HepG2 (cell line): Measurements from ENCODE around the gene PSMD8. TPM values are rescaled to one million over a fixed set of nuclear protein-coding genes. Genes with fewer than 3 reads are reported as not detected.

Experiments
- AGO2 ChIP-seq: fragments of 200-400 bp; formaldehyde crosslinking; optimal IDR thresholded peaks from 2 replicates; pipeline ENCODE3; 2017; ENCODE audit warnings: mild to moderate bottlenecking, low read depth, low read length, moderate library complexity
- ARHGAP35 ChIP-seq: sonication (generic); formaldehyde crosslinking; IDR thresholded peaks from 2 replicates; pipeline ENCODE4 v1.9.0; 2022; ENCODE audit warnings: mild to moderate bottlenecking, inconsistent platforms, moderate library complexity, missing genetic modification reagents, borderline replicate concordance
- ATF7 ChIP-seq, 2 experiments: fragments of 450-650 bp in 1 of 2; sonication (generic) in 1 of 2; formaldehyde crosslinking in 1 of 2; IDR thresholded peaks; 2 replicates each; pipeline versions ENCODE4 v1.4.0 to v1.6.1; 2016 to 2020; ENCODE audit warnings: antibody characterized with exemption in 1 of 2, mild to moderate bottlenecking in 1 of 2, missing genetic modification reagents in 1 of 2
- CHD2 ChIP-seq: IDR thresholded peaks from 2 replicates; pipeline ENCODE4 v1.6.1; 2011; ENCODE audit warnings: low read depth, low read length, improper control_type of control experiment
- EEA1 ChIP-seq: sonication (generic); formaldehyde crosslinking; IDR thresholded peaks from 2 replicates; pipeline ENCODE4 v1.5.1; 2020; ENCODE audit warnings: mild to moderate bottlenecking, missing genetic modification reagents, borderline replicate concordance
- MXI1 ChIP-seq: IDR thresholded peaks from 3 replicates; pipeline ENCODE4 v1.6.1; 2012; ENCODE audit warnings: low read depth, low read length, inconsistent platforms, borderline replicate concordance
- NFE2 ChIP-seq: sonication (generic); formaldehyde crosslinking; IDR thresholded peaks from 2 replicates; pipeline ENCODE4 v1.4.0; 2020; ENCODE audit warnings: missing genetic modification reagents
- POLR2A ChIP-seq, 2 experiments: IDR thresholded peaks; 2 replicates each; pipeline ENCODE4 v1.6.1; 2011; ENCODE audit warnings: low read depth in 2 of 2, low read length in 2 of 2, mild to moderate bottlenecking in 1 of 2, moderate library complexity in 1 of 2; ENCODE audit not compliant: insufficient read depth in 1 of 2
- SIN3B ChIP-seq: fragments of 150-350 bp; IDR thresholded peaks from 2 replicates; pipeline ENCODE4 v1.6.1; 2014; ENCODE audit warnings: low read length
- SIX1 ChIP-seq: sonication (generic); formaldehyde crosslinking; IDR thresholded peaks from 2 replicates; pipeline ENCODE4 v1.4.0; 2020; ENCODE audit warnings: missing genetic modification reagents, borderline replicate concordance
- TARDBP ChIP-seq: sonication (generic); formaldehyde crosslinking; IDR thresholded peaks from 2 replicates; pipeline ENCODE4 v1.8.0; 2022; ENCODE audit warnings: mild to moderate bottlenecking, missing genetic modification reagents
- ZNF138 ChIP-seq: sonication (generic); formaldehyde crosslinking; IDR thresholded peaks from 2 replicates; pipeline ENCODE4 v1.5.0; 2020; ENCODE audit warnings: mild to moderate bottlenecking, low read depth, missing genetic modification reagents
- ZNF354B ChIP-seq: sonication (generic); formaldehyde crosslinking; IDR thresholded peaks from 2 replicates; pipeline ENCODE4 v1.8.0; 2022; ENCODE audit warnings: mild to moderate bottlenecking, missing genetic modification reagents
- ZNF484 ChIP-seq: sonication (generic); formaldehyde crosslinking; IDR thresholded peaks from 2 replicates; pipeline ENCODE4 v1.5.1; 2020; ENCODE audit warnings: mild to moderate bottlenecking, low read depth, missing genetic modification reagents, borderline replicate concordance
- ZNF720 ChIP-seq: sonication (generic); formaldehyde crosslinking; IDR thresholded peaks from 2 replicates; pipeline ENCODE4 v1.4.0; 2020; ENCODE audit warnings: missing genetic modification reagents
- polyA plus RNA-seq, 8 experiments: library from polyadenylated mRNA; depleted of rRNA in 3 of 8; stranded (reverse) in 7 of 8; unstranded in 1 of 8; fragments of >200 nt; fragmentation: Illumina TruSeq in 4 of 8; extraction: Trizol in 4 of 8; gene quantifications; 2 replicates each; pipeline versions ENCODE4 v1.2.1 to v1.2.3, GENCODE V29; 2011 to 2016; ENCODE audit warnings: low read depth in 4 of 8, missing spikeins in 1 of 8, mixed read lengths in 1 of 8; ENCODE audit not compliant: insufficient read depth in 1 of 8
- total RNA-seq, 5 experiments: library from RNA; depleted of rRNA; stranded (reverse); fragments of >200 nt; fragmentation: Illumina TruSeq; extraction: Trizol; gene quantifications; 2 replicates each; pipeline ENCODE4 v1.2.3, GENCODE V29; 2016; ENCODE audit warnings: low read depth in 1 of 5
- TF ChIP-seq, protein P1 (sequence below): sonication (generic); formaldehyde crosslinking; IDR thresholded peaks from 2 replicates; pipeline ENCODE4 v1.5.1; 2020; ENCODE audit warnings: mild to moderate bottlenecking, missing genetic modification reagents
- TF ChIP-seq, protein P2 (sequence below): IDR thresholded peaks from 2 replicates; pipeline ENCODE4 v1.6.1; 2016
- TF ChIP-seq, protein P3 (sequence below): sonication (generic); formaldehyde crosslinking; IDR thresholded peaks from 2 replicates; pipeline ENCODE4 v1.8.1; 2023; ENCODE audit warnings: mild to moderate bottlenecking, missing genetic modification reagents, borderline replicate concordance
- TF ChIP-seq, protein P4 (sequence below): sonication (generic); formaldehyde crosslinking; IDR thresholded peaks from 2 replicates; pipeline ENCODE4 v1.8.0; 2022; ENCODE audit warnings: missing genetic modification reagents, mild to moderate bottlenecking, inconsistent platforms, borderline replicate concordance
- TF ChIP-seq, protein P5 (sequence below): sonication (generic); formaldehyde crosslinking; IDR thresholded peaks from 2 replicates; pipeline ENCODE4 v1.8.0; 2022; ENCODE audit warnings: missing genetic modification reagents, low read depth, mild to moderate bottlenecking, borderline replicate concordance

Gene PSMD8
- total and polyA plus RNA-seq, 2 of the 13 experiments (the other 11 are each of a cell fraction or from before 2014, with no cell fraction given), result 162 to 296 TPM

DNA sequence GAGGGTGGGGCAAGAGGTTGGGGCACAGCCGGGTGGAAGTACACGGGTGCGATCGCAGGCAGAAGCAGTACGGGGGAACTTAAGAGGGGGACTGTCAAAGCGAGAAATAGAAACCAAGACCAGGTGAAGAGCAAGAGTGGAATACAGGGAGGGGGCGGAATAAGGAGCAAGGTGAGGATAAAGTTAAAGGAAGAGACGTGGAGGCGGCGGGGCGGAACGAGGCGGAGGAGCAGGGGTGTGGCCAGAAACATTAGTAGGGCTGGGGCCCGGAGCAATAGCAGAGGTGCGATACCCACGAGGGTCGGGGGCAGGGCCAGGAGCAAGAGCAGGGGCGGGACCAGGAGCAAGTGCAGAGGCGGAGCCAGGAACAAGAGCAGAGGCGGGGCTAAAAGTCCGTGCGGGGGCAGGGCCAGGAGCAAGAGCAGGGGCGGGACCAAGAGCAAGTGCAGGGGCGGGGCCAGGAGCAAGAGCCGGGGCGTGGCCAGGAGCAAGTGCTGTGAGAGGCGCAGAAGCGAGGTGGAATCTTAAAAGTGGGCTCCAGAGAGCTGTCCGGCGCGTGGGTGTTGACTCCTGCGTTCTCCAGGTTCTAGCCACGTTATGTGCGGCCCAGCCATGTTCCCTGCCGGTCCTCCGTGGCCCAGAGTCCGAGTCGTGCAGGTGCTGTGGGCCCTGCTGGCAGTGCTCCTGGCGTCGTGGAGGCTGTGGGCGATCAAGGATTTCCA lies 37.6 kb upstream of the PSMD8 start (continued):
- TF ChIP-seq, protein P1, sequence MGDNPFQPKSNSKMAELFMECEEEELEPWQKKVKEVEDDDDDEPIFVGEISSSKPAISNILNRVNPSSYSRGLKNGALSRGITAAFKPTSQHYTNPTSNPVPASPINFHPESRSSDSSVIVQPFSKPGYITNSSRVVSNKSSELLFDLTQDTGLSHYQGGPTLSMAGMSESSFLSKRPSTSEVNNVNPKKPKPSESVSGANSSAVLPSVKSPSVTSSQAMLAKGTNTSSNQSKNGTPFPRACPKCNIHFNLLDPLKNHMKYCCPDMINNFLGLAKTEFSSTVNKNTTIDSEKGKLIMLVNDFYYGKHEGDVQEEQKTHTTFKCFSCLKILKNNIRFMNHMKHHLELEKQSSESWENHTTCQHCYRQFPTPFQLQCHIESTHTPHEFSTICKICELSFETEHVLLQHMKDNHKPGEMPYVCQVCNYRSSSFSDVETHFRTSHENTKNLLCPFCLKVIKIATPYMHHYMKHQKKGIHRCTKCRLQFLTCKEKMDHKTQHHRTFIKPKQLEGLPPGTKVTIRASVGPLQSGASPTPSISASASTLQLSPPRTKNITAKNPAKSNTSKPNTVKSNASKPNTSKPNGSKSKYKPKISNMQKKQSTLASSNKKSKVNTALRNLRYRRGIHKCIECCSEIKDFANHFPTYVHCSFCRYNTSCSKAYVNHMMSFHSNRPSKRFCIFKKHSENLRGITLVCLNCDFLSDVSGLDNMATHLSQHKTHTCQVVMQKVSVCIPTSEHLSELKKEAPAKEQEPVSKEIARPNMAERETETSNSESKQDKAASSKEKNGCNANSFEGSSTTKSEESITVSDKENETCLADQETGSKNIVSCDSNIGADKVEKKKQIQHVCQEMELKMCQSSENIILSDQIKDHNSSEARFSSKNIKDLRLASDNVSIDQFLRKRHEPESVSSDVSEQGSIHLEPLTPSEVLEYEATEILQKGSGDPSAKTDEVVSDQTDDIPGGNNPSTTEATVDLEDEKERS, result no peak
- no peak for TF ChIP-seq ZNF354B
- no peak for TF ChIP-seq ZNF138
- TF ChIP-seq SIX1 (CRISPR knock-in tag), result no peak
- TF ChIP-seq POLR2A (IDR thresholded peaks at IDR 0.05; ENCODE audit: insufficient read depth in 1 of 2, low read depth in 2 of 2, low read length in 2 of 2), result peak in 1 of 2 experiments; percentile 59; a peak in 2 of 4 replicates
- TF ChIP-seq ATF7 (IDR thresholded peaks at IDR 0.05), result no peak
- TF ChIP-seq ATF7 (CRISPR knock-in tag; IDR thresholded peaks at IDR 0.05), result no peak
- TF ChIP-seq AGO2, result no peak
- no peak for TF ChIP-seq ZNF484
- no peak for TF ChIP-seq CHD2
- no peak for TF ChIP-seq ARHGAP35
- TF ChIP-seq, protein P2, sequence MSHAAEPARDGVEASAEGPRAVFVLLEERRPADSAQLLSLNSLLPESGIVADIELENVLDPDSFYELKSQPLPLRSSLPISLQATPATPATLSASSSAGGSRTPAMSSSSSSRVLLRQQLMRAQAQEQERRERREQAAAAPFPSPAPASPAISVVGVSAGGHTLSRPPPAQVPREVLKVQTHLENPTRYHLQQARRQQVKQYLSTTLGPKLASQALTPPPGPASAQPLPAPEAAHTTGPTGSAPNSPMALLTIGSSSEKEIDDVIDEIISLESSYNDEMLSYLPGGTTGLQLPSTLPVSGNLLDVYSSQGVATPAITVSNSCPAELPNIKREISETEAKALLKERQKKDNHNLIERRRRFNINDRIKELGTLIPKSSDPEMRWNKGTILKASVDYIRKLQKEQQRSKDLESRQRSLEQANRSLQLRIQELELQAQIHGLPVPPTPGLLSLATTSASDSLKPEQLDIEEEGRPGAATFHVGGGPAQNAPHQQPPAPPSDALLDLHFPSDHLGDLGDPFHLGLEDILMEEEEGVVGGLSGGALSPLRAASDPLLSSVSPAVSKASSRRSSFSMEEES (CRISPR knock-in tag), result 0 out of 2 replicates have a peak, but pooled peaks have one; percentile 10
- TF ChIP-seq MXI1, result peak; percentile 73; the same call in 1 of the 3 replicates
- TF ChIP-seq SIN3B, result no peak
- no peak for TF ChIP-seq EEA1 (CRISPR knock-in tag)
- TF ChIP-seq, protein P3, sequence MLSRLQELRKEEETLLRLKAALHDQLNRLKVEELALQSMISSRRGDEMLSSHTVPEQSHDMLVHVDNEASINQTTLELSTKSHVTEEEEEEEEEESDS (CRISPR knock-in tag), result no peak
- peak; percentile 65; the same call in 1 of the 2 replicates for TF ChIP-seq TARDBP (CRISPR knock-in tag)
- TF ChIP-seq, protein P4, sequence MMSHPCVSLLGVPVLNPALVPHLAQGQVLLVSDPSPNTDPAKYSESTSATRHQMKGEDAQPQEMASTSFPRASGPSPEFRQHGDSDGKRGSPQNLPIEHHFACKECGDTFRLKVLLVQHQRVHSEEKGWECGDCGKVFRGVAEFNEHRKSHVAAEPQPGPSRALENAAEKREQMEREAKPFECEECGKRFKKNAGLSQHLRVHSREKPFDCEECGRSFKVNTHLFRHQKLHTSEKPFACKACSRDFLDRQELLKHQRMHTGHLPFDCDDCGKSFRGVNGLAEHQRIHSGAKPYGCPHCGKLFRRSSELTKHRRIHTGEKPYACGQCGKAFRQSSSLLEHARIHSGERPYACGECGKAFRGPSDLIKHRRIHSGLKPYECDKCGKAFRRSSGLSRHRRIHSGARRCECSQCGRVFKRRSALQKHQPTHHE (CRISPR knock-in tag), result no peak
- TF ChIP-seq ZNF720 (CRISPR knock-in tag), result no peak
- no peak for TF ChIP-seq NFE2
- TF ChIP-seq, protein P5, sequence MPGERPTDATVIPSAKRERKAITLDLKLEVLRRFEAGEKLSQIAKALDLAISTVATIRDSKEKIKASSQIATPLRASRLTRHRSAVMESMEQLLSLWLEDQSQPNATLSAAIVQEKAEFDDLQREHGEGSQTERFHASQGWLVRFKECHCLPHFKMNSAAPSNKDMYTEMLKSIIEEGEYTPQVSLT, result no peak
